Left ventricle myocardium inferior (tissue), 1 donor: ENCODE data around the gene RLF. TPM values are rescaled to one million over a fixed set of nuclear protein-coding genes. Genes with fewer than 3 reads are reported as not detected.

Source experiments
- DNase-seq: peaks from one replicate; pipeline ENCODE4 v3.0.0-alpha.2; 2020
- H3K27ac ChIP-seq: fragments of 200-600 bp; replicated peaks from 2 replicates; pipeline ENCODE4 v1.8.0; 2021
- H3K27me3 ChIP-seq: fragments of 200-600 bp; 2 replicates; pipeline ENCODE4 v1.8.0; 2021; ENCODE audit warnings: low read depth
- H3K36me3 ChIP-seq: fragments of 200-600 bp; 2 replicates; pipeline ENCODE4 v1.8.0; 2021
- H3K4me1 ChIP-seq: fragments of 200-600 bp; 2 replicates; pipeline ENCODE4 v1.8.0; 2021
- H3K4me3 ChIP-seq: fragments of 200-600 bp; 2 replicates; pipeline ENCODE4 v1.8.0; 2021; ENCODE audit warnings: mild to moderate bottlenecking, moderate library complexity
- H3K9me3 ChIP-seq: fragments of 200-600 bp; replicated peaks from 2 replicates; pipeline ENCODE4 v1.8.0; 2021
- intact Hi-C: fragments of 100-400 bp; cut with micrococcal nuclease; formaldehyde crosslinking; loops from one replicate; pipeline ENCODE4 v1.11.0; 2022
- total RNA-seq: library from RNA; stranded (reverse); fragmentation: NEBNext Ultra II Directional; extraction: Animal tissue kit (Norgen Biotek cat#: 25700); gene quantifications from one replicate; pipeline ENCODE4 v1.2.1, GENCODE V29; 2021
- TF ChIP-seq, protein P1 (sequence below): fragments of 200-600 bp; IDR thresholded peaks from 2 replicates; pipeline ENCODE4 v1.8.0; 2021; ENCODE audit warnings: antibody characterized with exemption, mild to moderate bottlenecking, borderline replicate concordance
- donor health status: DM: no; HTN: yes; CAD: no; lungs with severe emphysema.

RLF gene
- total RNA-seq, 1 donor from 2014 or later, result 13.2 TPM

DNA sequence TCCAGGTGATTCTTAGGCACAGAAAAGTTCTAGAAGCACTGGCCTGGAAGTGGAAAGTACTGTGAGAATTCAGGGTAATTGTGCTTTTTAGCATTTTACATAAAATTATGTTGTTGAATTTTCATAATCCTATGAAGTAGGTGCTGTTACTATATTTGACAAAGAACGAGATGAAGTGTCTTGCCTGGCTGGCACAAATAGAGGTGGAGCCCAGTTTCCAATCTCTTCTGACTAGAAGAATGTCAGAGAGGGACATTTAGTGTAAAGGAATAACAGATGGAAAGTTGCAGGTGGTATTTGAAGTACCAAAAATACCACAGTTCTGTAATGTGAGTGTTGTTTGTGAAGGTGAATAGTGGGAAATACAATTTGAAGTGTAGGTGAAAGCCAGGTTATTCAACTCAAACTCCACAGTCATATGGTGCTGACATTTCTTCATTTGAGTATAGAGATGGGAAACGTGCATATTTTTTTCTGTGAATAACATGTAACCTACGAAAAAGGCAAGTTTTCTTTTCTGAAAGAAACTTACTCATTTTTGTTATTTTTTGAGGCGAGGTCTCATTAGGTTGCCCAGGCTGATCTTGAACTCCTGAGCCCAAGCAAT, 83.1 kb downstream of the RLF start:
- Histone ChIP-seq H3K9me3 (no peaks in the 10 kb centered on the region), H3K27ac (no peak overlapping the region), H3K4me1 (peaks cover 16% of the 10 kb centered on the region), H3K27me3 (no peaks in the 10 kb centered on the region), H3K4me3 (no peak overlapping the region), H3K36me3 (no peaks in the 10 kb centered on the region)
- intact Hi-C loops, result no loop called here
- no peak for DNase-seq
- TF ChIP-seq, protein P1, sequence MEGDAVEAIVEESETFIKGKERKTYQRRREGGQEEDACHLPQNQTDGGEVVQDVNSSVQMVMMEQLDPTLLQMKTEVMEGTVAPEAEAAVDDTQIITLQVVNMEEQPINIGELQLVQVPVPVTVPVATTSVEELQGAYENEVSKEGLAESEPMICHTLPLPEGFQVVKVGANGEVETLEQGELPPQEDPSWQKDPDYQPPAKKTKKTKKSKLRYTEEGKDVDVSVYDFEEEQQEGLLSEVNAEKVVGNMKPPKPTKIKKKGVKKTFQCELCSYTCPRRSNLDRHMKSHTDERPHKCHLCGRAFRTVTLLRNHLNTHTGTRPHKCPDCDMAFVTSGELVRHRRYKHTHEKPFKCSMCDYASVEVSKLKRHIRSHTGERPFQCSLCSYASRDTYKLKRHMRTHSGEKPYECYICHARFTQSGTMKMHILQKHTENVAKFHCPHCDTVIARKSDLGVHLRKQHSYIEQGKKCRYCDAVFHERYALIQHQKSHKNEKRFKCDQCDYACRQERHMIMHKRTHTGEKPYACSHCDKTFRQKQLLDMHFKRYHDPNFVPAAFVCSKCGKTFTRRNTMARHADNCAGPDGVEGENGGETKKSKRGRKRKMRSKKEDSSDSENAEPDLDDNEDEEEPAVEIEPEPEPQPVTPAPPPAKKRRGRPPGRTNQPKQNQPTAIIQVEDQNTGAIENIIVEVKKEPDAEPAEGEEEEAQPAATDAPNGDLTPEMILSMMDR, result no peak

DNA sequence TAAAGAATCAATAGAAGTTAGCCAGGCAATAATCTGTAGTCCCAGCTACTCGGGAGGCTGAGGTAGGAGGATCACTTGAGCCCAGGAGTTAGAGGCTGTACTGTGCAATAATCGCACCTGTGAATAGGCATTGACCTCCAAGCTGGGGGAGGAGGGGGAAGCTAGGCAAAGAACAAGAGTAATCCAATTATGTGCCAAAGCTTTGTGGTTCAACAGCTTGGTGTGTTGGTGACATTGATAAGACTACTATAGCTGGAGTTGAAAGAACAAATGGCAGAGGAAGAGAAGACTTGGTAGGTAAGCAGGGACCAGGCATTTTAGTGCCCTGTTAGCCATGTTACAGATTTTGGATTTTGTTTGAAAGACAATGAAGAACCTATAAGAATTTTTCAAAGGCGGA, 84.5 kb downstream of the RLF start:
- TF ChIP-seq, protein P1, result no peak
- H3K27me3 ChIP-seq, result no peaks in the 10 kb centered on the region
- no peak for DNase-seq
- no peak overlapping the region for H3K27ac ChIP-seq
- peaks cover 16% of the 10 kb centered on the region for H3K4me1 ChIP-seq
- intact Hi-C loops, result no loop called here
- no peak overlapping the region for H3K4me3 ChIP-seq
- H3K36me3 ChIP-seq, result no peaks in the 10 kb centered on the region
- H3K9me3 ChIP-seq, result no peaks in the 10 kb centered on the region

DNA sequence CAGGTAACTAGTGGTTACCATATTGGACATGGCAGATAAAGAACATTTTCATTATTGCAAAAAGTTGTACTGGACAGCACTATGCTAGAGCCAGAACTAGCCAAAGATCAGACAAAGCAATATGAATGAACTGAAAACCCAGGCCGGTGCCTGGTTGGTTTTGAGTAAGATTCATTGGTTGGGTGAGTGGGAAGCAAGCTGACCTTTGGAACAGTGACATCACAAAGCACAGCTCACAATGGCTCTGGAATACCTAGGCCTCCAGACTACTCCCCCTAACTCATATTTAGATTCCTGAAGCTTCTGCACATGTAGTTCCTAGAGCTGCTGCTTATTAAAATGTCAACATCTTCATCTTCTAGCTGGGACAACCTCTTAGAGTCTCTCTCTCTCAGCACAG, 86.5 kb downstream of the RLF start, which contains the start of gene TMCO2:
TMCO2 (plus strand) TSS at position 283 of the 400 bp plus-strand sequence; CDS start at position 340, 57 bp downstream.
- intact Hi-C loops, result no loop called here
- no peaks in the 10 kb centered on the region for H3K9me3 ChIP-seq
- peaks cover 16% of the 10 kb centered on the region for H3K4me1 ChIP-seq
- H3K27ac ChIP-seq, result no peak within 1 kb of the TSS
- no peak for DNase-seq
- H3K27me3 ChIP-seq, result no peaks in the 10 kb centered on the region
- no peaks in the 10 kb centered on the region for H3K36me3 ChIP-seq
- TF ChIP-seq, protein P1, result no peak
- no peak within 1 kb of the TSS for H3K4me3 ChIP-seq

DNA sequence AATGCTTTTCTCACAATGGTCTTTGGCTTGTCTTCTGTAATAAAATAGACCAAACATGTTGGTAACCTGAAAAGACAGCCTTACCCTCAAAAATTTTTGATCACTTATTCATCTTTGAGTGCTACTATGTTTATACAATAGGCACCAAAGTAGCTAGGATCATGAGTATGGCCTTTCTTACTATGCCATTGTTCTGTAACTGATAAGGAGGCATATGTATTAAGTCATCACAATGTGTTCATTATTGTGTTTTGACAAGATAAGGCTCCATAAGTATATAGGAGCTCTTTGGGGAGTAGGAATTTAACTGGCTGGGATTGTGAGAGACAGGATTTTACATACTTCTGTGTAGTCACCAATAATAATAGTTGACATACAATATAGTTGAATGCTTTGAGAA, 87.2 kb downstream of the RLF start:
- H3K36me3 ChIP-seq, result no peaks in the 10 kb centered on the region
- no peak overlapping the region for H3K4me3 ChIP-seq
- H3K9me3 ChIP-seq, result no peaks in the 10 kb centered on the region
- peaks cover 14% of the 10 kb centered on the region for H3K4me1 ChIP-seq
- H3K27ac ChIP-seq, result no peak overlapping the region
- TF ChIP-seq, protein P1, result no peak
- intact Hi-C loops, result no loop called here
- no peaks in the 10 kb centered on the region for H3K27me3 ChIP-seq
- no peak for DNase-seq

DNA sequence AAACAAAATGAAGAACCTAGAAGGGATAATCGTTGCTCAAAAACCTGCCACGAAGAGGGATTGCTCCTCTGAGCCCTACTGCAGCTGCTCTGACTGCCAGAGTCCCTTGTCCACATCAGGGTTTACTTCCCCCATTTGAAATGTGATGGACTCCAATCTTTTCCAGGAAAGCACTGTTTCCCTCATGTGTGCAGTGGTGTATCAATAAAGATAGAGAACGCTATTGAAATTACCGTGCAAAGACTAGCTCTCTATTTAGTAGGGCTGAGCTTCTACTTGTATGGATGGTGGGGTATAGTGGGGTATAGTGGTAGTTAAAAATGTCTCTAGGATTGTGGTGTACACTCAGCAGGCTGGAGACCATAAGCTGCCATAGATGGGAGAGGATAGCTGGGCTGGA, 90.3 kb downstream of the RLF start:
- intact Hi-C loops, result no loop called here
- no peaks in the 10 kb centered on the region for H3K9me3 ChIP-seq
- no peak for DNase-seq
- H3K4me1 ChIP-seq, result peaks cover 17% of the 10 kb centered on the region
- H3K36me3 ChIP-seq, result no peaks in the 10 kb centered on the region
- H3K27ac ChIP-seq, result no peak overlapping the region
- H3K4me3 ChIP-seq, result no peak overlapping the region
- TF ChIP-seq, protein P1, result no peak
- no peaks in the 10 kb centered on the region for H3K27me3 ChIP-seq
